ENCODE measurements around the gene CSTPP1. TPM values are rescaled to one million over a fixed set of nuclear protein-coding genes. Genes with fewer than 3 reads are reported as not detected.

The CSTPP1 gene
- total RNA-seq, 4 donors from 2014 or later, result 19.1 to 27.0 (median 21.8) TPM

GRCh38 chr11:47104261-47104950 is 167.8 kb downstream of the CSTPP1 start:
- TF ChIP-seq CTCF (IDR thresholded peaks at IDR 0.05), result no peak
- TF ChIP-seq POLR2AphosphoS5 (IDR thresholded peaks at IDR 0.05), result no peak
- TF ChIP-seq EP300 (IDR thresholded peaks at IDR 0.05), result no peak
- TF ChIP-seq POLR2A (IDR thresholded peaks at IDR 0.05), result no peak
- WGBS, 2 donors (ENCODE audit: low coverage in 1 of 2), result 80 to 90% methylated on average over 2 of the region's 3 CpGs
- H3K4me1 ChIP-seq, result peaks cover 0 to 15% (median 0%) of the 10 kb centered on the region in 3 donors
- H3K4me3 ChIP-seq, result no peak overlapping the region
- no peak overlapping the region for H3K27ac ChIP-seq
- no peaks in the 10 kb centered on the region for H3K27me3 ChIP-seq
- H3K36me3 ChIP-seq, result no peaks in the 10 kb centered on the region
- no peaks in the 10 kb centered on the region for H3K9me3 ChIP-seq
- ATAC-seq, result no peak

DNA sequence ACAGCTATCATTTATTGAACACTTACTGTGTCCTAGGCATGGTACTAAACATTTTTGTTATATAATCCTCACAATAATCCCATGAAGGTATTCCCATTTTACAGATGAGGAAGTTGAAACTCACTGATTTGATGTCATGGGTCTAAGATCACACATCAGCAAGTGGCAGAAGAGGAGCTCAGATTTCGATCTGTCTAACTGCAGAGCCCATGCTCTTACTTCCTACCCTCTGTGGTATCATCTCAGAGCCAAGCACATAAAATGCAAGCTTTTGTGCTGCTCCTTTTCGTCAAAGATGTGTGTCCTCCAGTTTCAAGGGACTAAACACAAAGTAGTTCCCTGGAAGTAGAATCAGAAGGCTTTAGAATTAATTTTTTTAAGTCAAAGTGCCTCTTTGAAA is 169.0 kb downstream of the CSTPP1 start:
- Histone ChIP-seq H3K4me3 (no peak overlapping the region), H3K36me3 (no peaks in the 10 kb centered on the region), H3K27me3 (no peaks in the 10 kb centered on the region), H3K4me1 (peaks cover 0 to 22% (median 0%) of the 10 kb centered on the region in 3 donors), H3K9me3 (no peaks in the 10 kb centered on the region), H3K27ac (no peak overlapping the region)
- ATAC-seq, result no peak
- TF ChIP-seq CTCF (IDR thresholded peaks at IDR 0.05) (no peak), POLR2AphosphoS5 (IDR thresholded peaks at IDR 0.05) (no peak), POLR2A (IDR thresholded peaks at IDR 0.05) (no peak), EP300 (IDR thresholded peaks at IDR 0.05) (no peak)
- WGBS, 2 donors (ENCODE audit: low coverage in 1 of 2), result 93 to 100% methylated on average over 2 of the region's 2 CpGs

- ATAC-seq, result no peak
- 94 to 96% methylated on average over 3 of the region's 3 CpGs for WGBS, 2 donors (ENCODE audit: low coverage in 1 of 2)
- peaks cover 0 to 22% (median 0%) of the 10 kb centered on the region in 3 donors for H3K4me1 ChIP-seq
Measured at GRCh38 chr11:47105974-47106373, 169.4 kb downstream of the CSTPP1 start.

DNA sequence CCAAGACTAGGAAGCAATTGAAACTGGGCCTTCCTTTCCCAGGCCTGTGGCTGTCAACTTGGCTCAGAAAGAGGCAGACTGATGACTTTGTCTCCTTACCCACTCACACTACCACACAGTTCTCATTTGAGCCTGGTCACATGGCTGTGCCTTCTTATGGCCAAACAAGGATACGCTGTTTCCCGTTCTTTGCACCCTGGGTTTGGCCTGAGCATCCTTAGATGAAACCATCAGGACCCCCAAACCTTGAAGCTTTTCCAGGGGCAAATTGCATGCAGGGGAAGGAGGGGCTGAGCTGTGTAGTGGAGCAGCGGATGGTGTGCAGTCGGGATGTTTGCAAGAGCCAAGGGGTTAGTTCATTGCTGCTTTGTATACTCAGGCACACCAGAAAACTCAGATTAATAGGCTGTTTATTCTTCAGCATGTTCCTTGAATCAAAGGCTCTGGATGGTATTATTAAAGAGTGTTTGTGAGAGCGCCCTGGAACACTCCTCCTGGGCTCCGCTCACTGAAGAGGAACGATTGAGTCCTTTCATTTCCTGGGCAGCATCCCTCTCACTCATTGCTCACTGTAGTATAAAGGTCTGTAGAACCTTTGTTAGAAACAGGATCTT is 170.3 kb downstream of the CSTPP1 start:
- H3K27me3 ChIP-seq, result no peaks in the 10 kb centered on the region
- no peaks in the 10 kb centered on the region for H3K9me3 ChIP-seq
- TF ChIP-seq EP300 (IDR thresholded peaks at IDR 0.05), result no peak
- no peak for TF ChIP-seq POLR2A (IDR thresholded peaks at IDR 0.05)
- TF ChIP-seq POLR2AphosphoS5 (IDR thresholded peaks at IDR 0.05), result no peak
- TF ChIP-seq CTCF (IDR thresholded peaks at IDR 0.05), result no peak
- ATAC-seq, result no peak
- H3K27ac ChIP-seq, result peak overlapping the region in 2 of 4 donors; percentile 3 to 35
- no peaks in the 10 kb centered on the region for H3K36me3 ChIP-seq
- WGBS, 2 donors (ENCODE audit: low coverage in 1 of 2), result 53 to 71% methylated on average over 7 of the region's 7 CpGs
- H3K4me1 ChIP-seq, result peaks cover 0 to 22% (median 0%) of the 10 kb centered on the region in 3 donors
- no peak overlapping the region for H3K4me3 ChIP-seq

More at GRCh38 chr11:47105974-47106373, 169.4 kb downstream of the CSTPP1 start:
- Histone ChIP-seq H3K4me3 (no peak overlapping the region), H3K27ac (no peak overlapping the region), H3K36me3 (no peaks in the 10 kb centered on the region), H3K27me3 (no peaks in the 10 kb centered on the region), H3K9me3 (no peaks in the 10 kb centered on the region)
- no peak for TF ChIP-seq EP300 (IDR thresholded peaks at IDR 0.05)
- TF ChIP-seq POLR2AphosphoS5 (IDR thresholded peaks at IDR 0.05), result no peak
- no peak for TF ChIP-seq CTCF (IDR thresholded peaks at IDR 0.05)
- TF ChIP-seq POLR2A (IDR thresholded peaks at IDR 0.05), result no peak

GRCh38 chr11:47107744-47108143 is 171.2 kb downstream of the CSTPP1 start:
- ATAC-seq, result no peak

More at GRCh38 chr11:47107744-47108143, 171.2 kb downstream of the CSTPP1 start:
- Histone ChIP-seq H3K4me3 (no peak overlapping the region), H3K36me3 (no peaks in the 10 kb centered on the region), H3K9me3 (no peaks in the 10 kb centered on the region), H3K27me3 (no peaks in the 10 kb centered on the region), H3K27ac (no peak overlapping the region), H3K4me1 (peaks cover 0 to 22% (median 0%) of the 10 kb centered on the region in 3 donors)
- WGBS, 2 donors (ENCODE audit: low coverage in 1 of 2), result 60 to 78% methylated on average over 2 to 6 of the region's 6 CpGs
- TF ChIP-seq CTCF (IDR thresholded peaks at IDR 0.05) (no peak), EP300 (IDR thresholded peaks at IDR 0.05) (no peak), POLR2AphosphoS5 (IDR thresholded peaks at IDR 0.05) (no peak), POLR2A (IDR thresholded peaks at IDR 0.05) (no peak)

Data from gastroesophageal sphincter (tissue), 4 donors.